ENCODE results near the gene PGGT1B.

- no peak for TF ChIP-seq FOXM1 (IDR thresholded peaks at IDR 0.05; ENCODE audit: borderline replicate concordance, low read depth)
- TF ChIP-seq TEAD4 (IDR thresholded peaks at IDR 0.05) = no peak
Observed at GRCh38 chr5:115265220-115265619, 2.5 kb upstream of the PGGT1B start.

All from Ishikawa (cell line).